LNCaP clone FGC (cell line): ENCODE results near the gene SYNPO2.

Experiments used
- DNase-seq: peaks from one replicate; pipeline ENCODE4 v3.0.0-alpha.2; 2011; ENCODE audit warnings: low read depth
- H3K4me3 ChIP-seq: 2 replicates; pipeline ENCODE4 v1.5.1; 2011; ENCODE audit warnings: mild to moderate bottlenecking, low read depth, low read length, control low read depth
- TF ChIP-seq, protein P1 (sequence below): IDR thresholded peaks from 2 replicates; pipeline ENCODE4 v1.5.1; 2012; ENCODE audit warnings: mild to moderate bottlenecking; ENCODE audit not compliant: control insufficient read depth, insufficient read depth; ENCODE audit errors: extremely low read depth

SYNPO2 gene

DNA sequence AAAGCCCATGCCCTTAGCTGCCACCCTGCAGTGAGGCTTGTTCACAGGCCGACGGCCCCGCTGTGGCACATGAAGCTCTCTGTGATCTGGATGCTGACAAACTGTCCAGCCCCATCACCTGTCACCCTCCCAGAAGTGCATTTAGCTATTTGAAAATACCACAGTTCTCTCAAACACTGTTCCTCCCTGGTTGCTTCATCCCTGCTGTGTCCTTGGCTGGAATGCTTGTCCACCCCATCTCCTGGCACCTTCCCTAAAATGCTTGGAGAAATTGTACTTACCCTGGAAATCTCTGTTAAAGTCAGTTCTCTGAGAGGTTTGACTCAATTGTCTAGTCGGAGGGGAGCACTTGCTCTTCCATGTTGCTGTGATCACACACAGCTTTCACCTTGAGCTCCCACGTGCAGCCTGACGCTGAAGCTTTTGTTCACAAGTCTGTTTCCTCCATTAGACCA lies 10.1 kb downstream of the SYNPO2 start:
- no peak for DNase-seq
- H3K4me3 ChIP-seq = no peak overlapping the region
- TF ChIP-seq, protein P1, sequence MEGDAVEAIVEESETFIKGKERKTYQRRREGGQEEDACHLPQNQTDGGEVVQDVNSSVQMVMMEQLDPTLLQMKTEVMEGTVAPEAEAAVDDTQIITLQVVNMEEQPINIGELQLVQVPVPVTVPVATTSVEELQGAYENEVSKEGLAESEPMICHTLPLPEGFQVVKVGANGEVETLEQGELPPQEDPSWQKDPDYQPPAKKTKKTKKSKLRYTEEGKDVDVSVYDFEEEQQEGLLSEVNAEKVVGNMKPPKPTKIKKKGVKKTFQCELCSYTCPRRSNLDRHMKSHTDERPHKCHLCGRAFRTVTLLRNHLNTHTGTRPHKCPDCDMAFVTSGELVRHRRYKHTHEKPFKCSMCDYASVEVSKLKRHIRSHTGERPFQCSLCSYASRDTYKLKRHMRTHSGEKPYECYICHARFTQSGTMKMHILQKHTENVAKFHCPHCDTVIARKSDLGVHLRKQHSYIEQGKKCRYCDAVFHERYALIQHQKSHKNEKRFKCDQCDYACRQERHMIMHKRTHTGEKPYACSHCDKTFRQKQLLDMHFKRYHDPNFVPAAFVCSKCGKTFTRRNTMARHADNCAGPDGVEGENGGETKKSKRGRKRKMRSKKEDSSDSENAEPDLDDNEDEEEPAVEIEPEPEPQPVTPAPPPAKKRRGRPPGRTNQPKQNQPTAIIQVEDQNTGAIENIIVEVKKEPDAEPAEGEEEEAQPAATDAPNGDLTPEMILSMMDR = no peak

DNA sequence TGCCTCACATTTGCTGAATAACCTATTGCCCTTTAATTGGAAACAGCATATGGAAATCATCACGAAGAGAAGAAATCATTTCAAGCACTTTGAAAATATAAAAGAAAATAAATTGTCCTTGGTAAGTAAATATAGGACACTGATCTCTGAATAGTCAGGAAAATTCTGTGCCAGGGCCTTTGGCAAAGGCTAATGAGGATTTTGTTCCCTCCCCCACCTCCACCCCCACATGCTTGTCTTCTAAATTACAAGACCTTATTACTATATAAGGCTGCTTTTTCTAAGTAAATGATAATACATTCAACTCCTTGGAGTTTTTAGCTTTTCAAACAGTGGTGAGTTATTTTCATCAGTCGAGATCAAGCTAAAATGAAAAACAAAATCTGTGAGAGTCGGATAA lies 15.8 kb downstream of the SYNPO2 start:
- TF ChIP-seq, protein P1 = no peak
- no peak overlapping the region for H3K4me3 ChIP-seq
- no peak for DNase-seq

DNA sequence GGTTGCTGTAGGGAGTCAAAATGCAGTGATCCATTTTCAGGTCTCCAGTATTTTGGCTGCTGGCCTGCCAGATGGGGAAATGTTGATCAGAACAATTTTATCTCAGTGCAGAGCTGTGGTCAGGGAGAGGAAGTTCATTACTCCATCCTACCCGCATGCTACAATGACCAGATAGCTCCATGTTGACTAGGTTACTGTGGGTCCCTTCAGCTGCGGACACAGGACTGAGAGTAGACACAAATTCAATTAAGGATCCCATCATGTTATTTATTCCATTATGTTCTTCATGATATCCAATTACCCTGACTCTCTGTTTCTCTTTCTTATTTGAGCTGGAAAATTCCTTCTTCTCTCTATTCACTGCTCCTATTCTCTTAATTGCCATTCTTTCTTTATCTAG lies 16.3 kb downstream of the SYNPO2 start:
- H3K4me3 ChIP-seq = no peak overlapping the region
- TF ChIP-seq, protein P1 = no peak
- DNase-seq = no peak

DNA sequence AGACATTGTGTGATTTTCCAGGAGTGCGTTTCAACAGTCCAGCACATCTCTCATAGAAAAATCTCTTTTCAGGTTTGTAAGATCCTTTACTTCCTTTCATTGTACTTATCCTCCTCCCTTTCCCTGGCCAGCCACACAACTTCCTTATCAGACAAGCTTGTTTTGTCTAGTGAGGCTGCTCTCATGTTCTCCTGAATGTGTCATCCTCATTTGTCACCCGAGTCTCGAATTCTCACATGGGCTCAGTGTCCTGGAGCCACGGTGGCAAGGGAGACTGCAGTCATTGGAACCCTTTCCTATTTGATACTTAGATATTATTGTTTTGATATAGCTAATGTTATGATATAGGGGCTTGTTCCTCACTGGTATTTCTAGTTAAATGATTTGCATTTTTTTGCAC lies 16.9 kb downstream of the SYNPO2 start:
- TF ChIP-seq, protein P1 = no peak
- H3K4me3 ChIP-seq = no peak overlapping the region
- no peak for DNase-seq

DNA sequence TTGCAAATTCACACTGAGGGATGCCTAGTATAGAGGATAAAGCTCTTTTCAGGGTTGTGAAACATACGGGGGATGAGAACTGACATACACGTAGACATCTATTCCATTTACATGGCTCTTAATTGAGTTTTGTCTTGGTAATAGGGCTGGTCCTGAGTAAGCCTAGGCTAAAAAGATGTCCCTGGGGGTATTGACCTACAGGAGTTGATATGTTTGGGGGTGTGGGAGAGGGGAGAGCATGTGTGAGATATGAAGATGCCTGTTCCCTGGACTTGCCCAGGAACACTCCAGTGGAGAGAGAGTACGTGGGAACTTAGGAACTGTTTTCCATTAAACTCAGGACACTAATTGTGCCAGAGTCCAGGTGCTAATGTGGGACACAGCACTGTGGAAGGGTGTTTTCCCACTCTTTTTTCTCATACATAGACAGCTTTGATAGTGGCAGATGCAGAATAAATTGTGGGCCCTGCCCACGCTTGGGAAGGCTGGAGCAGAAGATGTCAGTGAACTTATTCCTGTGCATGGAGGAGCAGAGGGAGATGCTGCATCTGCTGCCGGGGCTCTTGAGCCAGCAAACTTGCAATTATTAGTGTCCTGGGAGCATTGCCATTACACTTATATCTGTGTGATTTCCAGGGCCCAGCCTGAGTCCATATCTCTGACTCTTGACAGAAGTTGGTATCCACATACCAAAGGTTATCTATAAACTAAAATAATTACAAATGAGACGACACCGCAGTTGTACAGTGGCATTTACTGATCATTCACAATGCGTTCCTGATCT lies 20.7 kb downstream of the SYNPO2 start:
- no peak for DNase-seq
- no peak overlapping the region for H3K4me3 ChIP-seq
- TF ChIP-seq, protein P1 = no peak

DNA sequence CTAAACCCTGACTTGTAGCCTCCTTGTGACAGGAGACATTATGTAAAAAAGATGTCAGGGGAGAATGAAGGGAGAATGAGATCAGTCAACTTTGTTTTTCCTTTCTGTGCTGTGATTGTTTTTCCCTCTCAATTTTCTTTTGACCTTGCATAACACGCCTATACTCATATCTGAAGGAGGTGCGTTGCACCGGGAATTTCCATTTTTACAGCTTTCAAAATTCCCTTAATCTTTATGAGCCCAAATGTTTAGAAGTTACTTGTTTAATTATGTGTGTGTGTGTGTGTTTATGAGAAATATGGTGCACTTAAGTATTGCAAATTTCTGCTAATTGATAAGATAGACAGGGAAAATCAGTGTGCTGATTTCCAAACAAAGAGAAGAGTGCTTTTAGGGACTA lies 21.6 kb downstream of the SYNPO2 start:
- TF ChIP-seq, protein P1 = no peak
- H3K4me3 ChIP-seq = no peak overlapping the region
- DNase-seq = no peak

DNA sequence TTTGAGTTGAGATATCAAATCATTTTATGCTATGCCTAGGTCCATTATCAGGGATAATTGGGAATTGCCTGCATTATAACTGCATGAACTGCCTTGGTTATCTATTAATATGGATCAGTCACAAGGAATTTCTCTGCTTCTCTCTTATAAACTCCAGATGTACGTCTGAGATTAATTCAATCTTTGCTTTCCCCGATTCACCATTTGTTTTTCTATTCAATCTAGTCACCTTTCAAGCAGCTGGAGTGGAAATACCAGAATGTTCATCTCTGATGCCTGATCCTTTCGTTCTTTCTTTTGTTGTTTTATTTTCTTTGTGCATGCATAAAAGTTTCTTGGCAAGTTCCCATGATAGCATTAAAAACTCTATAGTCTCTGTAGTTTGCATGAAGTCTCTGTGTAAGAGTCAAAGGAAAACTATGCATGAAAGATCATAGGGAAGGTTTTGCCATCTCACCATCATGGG lies 22.6 kb downstream of the SYNPO2 start:
- no peak for DNase-seq

More for the DNA sequence above, 22.6 kb downstream of the SYNPO2 start:
- TF ChIP-seq, protein P1 = no peak
- H3K4me3 ChIP-seq = no peak overlapping the region
